ENCODE data around the gene ANTXR1.

ANTXR1 gene

GRCh38 chr2:69034845-69035244 is 21.9 kb downstream of the ANTXR1 start:
- no peak for DNase-seq

DNA sequence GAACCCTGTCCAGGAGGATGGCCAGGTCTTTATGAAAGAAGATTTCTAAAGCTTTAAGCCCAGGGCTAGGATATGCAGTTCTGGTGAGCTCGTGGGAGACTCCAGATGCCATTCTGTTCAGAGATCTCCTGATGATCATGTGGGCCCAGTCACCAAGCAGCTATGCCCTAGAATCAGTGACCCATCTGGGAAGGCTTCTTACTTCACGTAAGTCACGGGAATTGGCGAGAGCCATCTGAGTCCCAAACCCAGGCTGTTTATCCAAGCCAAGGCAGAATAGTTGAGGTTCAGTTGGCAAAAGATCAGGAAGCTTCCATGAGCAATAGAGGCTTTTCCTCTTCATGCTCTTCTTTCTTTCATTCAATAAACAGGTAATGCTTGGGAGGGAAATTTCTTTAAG is 23.9 kb downstream of the ANTXR1 start:
- DNase-seq: no peak

- DNase-seq: no peak
These were observed 28.2 kb downstream of the ANTXR1 start for GRCh38 chr2:69041214-69041613.

DNA sequence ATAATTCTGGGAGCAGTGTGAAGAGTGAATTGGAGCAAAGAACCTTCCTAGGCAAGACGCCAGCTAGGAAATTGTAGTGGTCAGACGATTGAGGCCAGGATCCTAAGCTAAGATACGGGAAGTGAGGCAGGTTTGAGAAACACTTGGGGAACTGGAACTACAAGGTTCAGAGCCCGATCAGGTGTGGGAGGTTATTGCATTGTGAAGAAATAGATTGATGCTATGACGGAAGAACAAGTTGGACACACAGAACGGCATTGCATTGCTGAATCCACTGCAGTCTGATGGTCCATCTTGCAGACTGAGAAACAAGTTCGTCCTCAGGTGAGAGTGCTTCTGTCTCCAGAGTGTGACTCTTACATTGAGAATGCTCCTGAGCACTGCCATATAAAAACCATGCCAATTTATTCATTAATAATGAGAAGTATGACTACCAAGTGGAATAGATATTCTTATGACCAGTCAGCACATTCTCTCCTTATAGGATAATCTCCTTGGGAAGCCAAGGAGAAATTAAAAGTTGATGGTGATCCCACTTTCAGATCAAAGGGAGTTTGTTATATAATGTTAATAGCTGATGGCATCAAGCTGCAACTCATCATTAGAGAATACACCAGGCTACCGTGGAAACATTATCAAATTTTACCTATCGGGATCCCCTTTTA is 30.9 kb downstream of the ANTXR1 start:
- no peak for DNase-seq

GRCh38 chr2:69046221-69046662 is 33.3 kb downstream of the ANTXR1 start:
- DNase-seq: no peak

DNA sequence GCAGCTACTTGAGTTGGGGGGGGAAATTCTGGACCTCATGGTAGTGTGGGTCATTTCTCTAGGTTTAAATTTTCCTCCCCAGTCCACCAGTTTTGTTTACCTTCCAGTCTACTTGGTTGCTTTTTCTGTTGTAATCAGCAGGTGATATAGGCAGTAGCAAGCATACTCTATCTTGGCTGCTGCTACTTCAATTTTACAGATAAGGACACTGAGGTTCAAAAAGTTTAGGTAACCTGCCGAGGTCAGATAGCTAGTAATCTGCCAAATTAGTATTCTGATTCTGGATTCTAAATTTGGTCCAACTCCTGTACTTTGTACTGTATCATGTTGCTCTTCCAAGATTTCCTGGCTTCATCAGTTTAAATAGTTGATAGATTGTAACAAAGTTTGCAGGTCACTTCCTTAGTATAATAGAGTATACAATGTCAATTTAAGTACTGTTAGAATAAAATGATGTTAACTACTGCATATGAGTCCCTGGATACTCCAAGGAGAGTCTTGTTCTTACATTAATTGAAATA is 34.7 kb downstream of the ANTXR1 start:
- no peak for DNase-seq

GRCh38 chr2:69050802-69051201 is 37.8 kb downstream of the ANTXR1 start:
- DNase-seq: no peak

DNA sequence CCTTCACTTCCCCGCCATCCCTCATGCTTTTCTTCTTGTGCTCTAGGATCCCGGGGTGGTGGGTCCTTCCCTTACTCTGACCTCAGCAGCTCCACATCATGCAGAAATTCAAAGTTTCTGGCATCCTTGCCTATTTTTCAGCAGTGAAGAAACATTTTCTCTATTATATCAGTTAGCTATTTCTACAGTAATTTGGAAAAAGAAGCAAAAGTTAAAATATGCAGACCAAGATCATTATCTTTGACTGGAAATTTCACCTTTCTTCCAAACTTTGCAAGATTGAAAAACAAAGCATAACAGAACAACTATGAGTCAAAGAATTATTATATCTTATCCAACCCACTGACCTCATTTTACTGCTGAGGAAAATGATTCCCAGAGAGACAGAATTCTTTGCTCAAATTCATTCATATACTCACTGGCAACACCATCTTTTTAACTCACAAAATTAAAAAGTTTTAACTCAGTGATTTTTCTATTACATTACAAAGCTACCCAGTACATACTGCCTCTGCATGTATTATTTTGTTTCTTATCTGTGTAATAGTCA is 40.5 kb downstream of the ANTXR1 start:
- DNase-seq: no peak

DNA sequence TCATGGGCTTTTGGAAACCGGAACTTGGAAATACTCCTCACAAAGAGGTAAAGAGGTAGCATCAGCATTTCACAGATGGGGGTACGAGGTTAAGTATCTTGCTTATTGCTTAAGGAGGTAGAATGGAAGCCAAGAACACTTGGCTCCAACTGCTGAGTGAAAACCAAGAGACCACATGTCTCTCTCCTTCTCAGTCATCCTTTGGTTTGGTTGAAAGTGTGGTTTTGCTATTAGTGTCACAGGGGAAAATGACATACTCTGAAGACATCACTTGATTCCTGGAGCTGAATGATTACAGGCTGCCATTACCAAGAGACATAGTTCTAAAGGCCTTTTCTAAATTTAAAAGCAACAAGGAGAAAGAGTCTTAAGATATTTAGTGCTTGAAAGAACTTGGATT is 41.5 kb downstream of the ANTXR1 start:
- no peak for DNase-seq

DNA sequence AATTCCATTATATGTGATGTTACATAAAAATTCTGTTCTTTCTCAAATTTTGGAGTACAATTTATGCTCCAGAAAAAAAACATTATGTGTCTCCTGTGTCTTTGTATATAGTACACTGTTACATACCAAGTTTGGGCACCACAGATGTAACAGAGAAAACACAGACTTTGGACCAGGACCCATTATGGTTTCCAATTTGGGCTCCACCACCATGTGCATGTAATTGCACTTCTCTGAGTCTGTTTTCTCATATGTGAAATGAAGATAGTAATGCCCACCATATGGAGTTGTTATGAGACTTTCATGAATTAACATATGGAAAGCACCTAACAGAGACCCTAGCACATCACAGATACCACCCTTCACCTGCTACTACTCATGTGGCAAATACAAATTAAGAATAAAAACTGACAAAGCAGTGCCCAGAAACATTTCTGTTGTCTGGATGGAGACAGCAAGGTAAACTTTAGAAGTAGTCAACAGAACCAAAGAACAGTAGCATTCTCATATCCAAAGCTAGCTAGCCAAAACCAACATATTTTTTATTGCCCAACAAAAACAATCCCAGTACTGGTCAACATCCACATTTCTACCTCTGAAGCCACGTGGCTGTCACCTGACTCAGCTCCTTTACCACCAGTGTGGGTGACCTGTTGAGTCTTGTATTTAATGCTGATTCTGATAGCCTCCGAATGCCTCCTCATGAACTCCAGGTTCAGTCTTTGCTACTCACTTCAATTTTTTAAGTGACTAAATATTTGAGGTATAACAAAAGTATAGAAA is 42.9 kb downstream of the ANTXR1 start:
- no peak for DNase-seq

GRCh38 chr2:69057660-69058059 is 44.7 kb downstream of the ANTXR1 start:
- DNase-seq: no peak

GRCh38 chr2:69059731-69060290 is 46.8 kb downstream of the ANTXR1 start:
- no peak for DNase-seq

DNA sequence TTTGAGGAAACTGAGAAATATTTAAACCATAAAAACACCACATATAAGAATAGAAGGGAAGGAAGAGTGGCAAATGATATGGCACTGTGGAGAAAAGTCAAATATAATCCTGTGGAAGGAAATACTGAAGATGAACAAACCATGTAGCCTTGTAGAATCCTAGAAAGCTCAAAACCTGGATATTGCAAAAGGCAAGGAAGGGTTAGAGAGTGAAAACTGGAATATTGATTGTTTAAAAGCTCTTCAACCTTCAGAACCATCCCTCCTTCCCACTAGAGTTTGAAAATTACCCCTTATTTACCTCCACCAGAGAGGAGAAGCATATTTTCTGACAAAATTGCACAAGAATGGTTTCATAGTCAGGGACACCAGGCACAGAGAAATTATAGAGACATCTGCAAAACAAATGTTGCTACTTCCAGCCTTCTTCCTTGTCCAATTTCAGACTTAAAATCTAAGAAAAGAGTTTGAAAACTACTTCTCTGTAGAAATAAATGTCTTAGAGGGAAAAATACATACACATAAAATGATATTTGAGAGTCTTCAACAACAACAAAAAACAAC is 48.0 kb downstream of the ANTXR1 start:
- no peak for DNase-seq

DNA sequence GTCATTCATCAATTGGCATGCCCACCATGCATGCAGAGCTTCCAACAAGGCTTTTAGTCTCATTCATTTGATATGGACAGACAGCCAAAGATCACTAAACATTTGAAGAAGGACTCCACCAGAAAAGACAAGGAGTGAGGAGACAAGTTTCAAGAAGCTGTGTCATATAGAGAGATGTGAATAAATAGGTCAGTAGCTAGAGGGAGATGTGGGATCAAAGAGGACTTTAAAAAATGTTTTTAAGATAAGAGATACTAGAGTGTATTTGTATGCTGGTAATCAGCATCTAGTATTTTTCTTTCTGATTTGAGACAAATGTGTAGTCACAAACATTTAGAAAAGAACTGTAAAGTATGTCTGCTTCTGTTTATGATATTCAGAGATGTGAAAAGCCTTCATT is 48.5 kb downstream of the ANTXR1 start:
- no peak for DNase-seq

DNA sequence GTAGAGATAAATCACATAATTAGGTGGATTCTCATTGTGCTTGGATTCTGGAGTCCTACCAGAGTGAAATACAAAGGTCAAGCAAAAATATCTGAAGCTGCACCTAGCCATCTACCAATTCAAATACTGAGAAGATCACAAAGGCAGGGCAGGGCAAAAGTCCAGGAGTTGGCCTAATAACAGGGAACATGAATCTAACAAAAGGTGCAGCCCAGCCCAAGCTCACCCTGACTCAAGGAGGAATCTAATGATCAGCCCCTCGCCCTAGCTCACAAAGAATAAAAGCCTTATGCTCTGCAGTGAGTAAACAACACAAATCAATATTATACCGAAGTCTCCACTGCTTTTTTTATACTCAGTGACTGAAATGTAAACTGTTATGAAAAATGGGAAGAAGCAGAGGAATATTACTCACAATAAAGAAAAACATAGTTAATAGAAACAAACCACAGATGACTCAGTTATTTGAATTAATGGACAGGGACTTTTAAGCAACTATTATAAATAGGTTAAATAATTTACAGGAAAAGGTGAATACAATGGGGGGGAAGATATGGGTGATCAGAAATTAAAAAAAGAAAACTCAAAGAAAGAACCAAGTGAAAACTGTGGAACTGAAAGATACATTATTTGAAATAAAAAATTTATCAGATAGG is 49.5 kb downstream of the ANTXR1 start:
- DNase-seq: no peak

DNA sequence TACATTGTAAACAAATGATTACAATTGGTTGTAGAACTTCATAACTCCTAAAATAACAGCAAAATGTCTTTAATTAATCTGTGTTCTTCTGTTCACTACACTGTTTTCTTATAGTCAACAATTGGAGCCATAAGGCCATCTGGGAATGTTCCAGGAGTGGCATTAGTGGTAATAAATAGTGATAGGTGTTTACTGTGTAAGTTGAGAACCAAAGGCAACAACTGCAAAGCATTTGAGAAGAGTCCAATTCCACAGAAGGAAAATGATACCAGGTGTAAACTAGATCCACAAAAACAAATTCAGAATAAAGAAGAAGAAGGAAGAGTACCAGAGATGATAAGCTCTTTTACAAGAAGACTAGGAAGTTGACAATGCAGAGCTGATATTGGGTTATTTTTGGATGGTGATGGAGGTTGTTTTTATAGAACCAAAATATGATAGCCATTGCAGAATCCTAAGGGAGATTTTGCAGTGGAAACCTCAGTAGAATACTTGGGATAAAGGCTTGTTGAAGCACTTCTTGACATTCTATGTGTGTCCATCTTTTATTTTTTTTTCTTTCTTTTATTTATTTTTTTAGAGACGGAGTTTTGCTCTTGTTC is 52.9 kb downstream of the ANTXR1 start:
- no peak for DNase-seq

DNA sequence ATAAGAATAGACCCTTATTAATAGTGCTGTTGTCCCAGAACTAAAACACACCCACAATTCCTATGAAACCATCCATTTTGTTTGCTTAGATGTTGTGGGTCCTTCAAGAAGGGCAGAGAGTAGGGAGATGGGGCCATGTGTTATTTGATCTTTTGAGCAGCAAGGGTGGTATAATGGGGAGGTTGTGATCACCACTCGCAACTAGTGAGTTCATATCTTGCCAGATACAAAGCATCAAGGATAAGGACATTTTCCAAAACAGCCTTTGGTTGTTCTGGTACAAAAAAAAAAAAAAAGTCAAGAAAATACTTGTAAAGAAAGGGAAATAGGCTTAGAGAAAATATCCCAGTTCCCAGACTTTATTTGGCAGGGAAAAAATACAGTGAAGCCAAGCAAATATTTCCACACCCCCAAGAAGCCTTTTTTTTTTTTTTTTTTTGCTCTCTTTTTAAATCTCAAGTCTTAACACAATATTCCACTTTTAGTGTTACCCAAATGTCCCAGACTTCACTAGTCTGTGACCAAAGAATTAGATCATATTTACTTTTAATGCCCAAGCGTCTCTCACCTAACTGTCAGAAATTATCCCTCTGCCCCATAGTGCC is 54.1 kb downstream of the ANTXR1 start:
- no peak for DNase-seq

- no peak for DNase-seq
These were observed 54.9 kb downstream of the ANTXR1 start for GRCh38 chr2:69067866-69068265.

DNA sequence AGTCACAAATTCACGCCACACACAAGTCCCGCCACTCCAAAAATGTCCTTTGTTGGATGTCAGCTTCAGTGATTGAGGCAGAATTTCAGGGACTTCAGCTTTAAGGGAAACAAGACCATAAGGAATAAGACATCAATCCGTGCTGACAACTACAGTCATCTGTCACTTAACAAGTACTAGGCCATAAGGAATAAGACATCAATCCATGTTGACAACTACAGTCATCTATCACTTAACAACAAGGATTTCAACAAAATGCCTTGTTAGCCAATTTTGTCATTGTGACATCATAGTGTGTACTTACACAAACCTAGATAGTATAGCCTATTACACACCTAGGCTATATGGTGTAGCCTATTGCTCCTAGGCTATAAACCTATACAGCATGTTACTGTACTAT is 58.0 kb downstream of the ANTXR1 start:
- no peak for DNase-seq

- no peak for DNase-seq
These were observed 61.1 kb downstream of the ANTXR1 start for GRCh38 chr2:69073928-69074570.

DNA sequence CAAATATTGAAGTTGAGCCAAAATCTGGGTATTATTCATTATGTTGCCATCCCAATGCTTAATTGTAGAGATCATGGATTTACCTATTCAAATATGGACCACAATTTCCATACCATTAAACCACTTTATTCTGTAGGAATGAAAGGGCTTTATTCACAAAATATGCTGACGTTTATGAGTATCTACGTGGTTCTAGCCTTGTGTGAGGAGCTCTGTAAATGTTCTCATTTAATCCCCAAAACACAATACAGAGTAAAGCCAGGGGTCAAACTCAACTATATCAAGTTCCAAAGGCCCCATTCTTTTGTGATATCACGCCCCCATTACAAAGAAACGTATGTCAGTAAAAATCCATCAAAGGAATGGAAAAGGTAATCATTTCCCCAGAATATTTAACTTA is 61.9 kb downstream of the ANTXR1 start:
- no peak for DNase-seq
